ENCODE measurements around the gene ATF4.

- TF ChIP-seq CTCF (IDR thresholded peaks at IDR 0.05) = peak; percentile 75 to 84 (median 78)
- no peak for TF ChIP-seq POLR2A (IDR thresholded peaks at IDR 0.05)
Observed at GRCh38 chr22:39496131-39496838, 24.1 kb upstream of the ATF4 start.

Data from body of pancreas (tissue), 4 donors.